Activated CD4-positive, alpha-beta T cell treated with anti-CD3 and anti-CD28 coated beads, Interleukin-10, Interleukin-2, amounts not matched to agents 100 ng/mL and 50 ng/mL, durations not matched to agents 16 hours and 8 hours (primary cell): ENCODE measurements around the gene CAMTA1.
"Not testable (repeated sequence)": the region's sequence is repeated elsewhere in the genome, so short reads cannot be mapped to it uniquely, and the experiment has no call there.

Source experiments
- DNase-seq: peaks from one replicate; pipeline ENCODE4 v3.0.0-alpha.2; 2020

Gene CAMTA1

DNA sequence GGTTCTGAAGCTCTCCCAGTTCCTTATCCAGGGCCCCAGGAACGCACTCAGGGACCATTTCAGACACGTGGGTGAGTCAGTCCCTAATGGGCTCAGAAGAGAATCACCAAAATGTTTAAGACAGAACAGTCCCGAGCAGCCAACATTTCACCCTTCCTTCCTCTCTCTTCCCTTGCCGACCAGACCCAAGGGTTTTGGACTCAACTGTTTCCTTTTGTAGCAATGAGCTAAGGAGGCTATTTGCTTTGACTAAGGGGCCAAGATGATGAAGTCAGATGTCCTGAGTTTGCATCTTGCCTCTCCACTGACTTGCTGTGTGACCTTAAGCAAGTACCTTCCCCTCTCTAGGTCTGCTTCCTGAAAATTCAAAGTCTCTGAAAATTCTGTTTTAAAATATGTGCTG is 513.5 kb downstream of the CAMTA1 start:
- DNase-seq: no peak

DNA sequence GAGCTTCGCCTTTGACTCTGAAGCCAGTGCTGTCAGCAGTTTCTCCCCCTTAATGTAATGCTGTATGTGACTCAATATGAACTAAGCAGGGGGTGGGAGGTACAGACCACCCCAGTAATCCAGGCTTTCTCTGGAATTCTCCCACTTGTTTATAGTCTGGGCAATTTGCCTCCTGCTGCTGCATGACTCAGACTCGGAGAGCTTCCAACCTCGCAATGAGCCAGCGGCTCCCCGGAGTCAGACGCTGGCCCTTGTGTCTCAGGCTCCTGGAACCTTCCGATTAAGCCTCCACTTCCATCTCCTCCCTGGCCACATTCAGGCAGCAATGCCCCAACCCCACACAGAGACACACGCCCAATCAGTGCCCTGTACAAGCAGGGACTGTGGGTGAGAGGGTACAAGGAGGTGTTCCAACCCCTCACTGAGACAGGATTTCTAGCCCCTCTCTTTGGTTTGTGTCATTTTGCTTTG is 514.1 kb downstream of the CAMTA1 start:
- DNase-seq: no peak

DNA sequence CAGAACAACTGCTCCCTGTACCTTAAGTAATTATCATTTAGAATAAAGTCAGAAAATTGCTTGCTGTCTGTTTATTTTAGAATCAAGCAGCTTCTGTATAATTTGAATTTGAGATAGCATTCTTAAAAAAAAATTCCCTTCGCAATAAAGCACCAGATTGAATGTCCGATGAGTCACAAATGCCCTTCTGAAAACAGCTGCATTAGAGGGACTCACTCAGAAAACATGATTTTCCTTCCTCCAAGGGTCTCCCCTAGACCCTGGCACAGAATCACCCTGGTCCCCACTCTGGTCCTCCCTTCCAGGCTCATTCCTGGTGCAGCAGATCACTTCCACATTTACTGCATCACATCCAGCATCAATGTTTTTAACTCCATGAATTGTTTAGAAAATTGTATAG is 514.7 kb downstream of the CAMTA1 start:
- no peak for DNase-seq

DNA sequence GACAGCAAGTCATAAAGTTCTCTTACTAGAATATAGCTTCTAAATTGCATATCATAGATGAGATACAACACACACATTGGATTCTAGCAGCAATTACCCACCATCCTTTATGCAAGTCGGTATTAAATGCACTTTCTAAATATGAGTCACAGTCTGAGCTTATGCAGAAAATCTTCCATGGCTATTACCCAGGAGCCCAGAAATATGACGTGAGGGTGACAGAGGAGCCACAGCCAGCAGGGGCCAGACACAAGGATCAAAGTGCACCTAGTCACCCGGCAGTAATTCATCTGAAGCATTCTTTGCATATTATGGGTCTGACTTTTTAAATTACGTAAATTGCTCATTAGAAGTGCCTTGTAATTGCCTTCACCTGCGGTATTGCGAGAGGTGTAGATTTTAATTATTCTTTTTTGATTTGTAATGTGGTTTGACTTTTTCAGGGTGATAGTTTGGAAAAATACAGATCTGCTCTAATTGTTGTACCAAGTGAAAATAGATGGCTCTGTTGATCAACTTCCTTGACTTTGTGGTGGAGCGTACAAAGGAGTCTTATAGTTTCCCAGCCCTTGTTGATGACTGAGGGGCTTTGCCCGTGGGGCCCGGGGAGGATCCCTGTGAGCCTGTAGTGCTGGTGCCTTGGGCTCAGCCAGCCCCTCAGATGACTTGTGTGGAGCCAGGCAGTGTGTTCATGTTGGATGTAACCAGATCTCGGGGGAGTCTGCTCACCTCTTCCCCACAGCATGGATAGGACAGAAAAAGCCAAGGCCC is 515.8 kb downstream of the CAMTA1 start:
- no peak for DNase-seq

DNA sequence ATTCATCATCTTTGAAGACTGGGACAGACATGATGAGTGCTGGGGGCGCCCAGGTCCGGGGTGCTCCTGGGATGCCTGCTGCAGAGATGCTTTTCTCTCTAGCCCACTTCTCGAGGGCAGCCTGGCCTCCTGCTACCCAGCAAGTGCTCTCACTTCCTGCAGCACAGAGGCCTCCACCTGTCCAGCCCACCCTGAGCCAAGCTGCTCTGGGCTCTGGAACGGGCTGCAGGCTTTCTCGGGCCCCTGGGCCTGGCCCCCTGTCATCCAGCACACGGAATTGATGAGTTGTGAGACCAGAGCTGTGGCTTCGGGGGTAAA is 516.4 kb downstream of the CAMTA1 start:
- DNase-seq: no peak

DNA sequence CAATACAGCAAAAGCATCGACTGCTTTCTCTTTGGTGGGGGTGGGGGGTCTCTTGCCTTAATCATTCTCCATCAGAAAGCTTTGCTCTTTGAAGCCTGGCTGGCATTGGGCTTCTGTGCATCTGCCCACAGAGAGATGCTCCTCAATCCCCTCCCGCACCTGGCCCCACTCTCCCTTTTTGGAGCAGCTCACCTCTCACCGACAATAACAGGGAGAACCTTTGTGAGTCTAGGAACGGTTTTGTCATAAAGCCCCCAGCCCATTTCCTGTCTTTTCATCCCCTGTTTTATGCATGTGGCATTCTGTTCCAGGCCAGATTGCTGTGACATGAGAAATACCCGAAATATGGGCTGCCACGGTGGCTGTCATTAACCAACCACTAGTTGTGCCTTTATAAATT is 516.9 kb downstream of the CAMTA1 start:
- no peak for DNase-seq

DNA sequence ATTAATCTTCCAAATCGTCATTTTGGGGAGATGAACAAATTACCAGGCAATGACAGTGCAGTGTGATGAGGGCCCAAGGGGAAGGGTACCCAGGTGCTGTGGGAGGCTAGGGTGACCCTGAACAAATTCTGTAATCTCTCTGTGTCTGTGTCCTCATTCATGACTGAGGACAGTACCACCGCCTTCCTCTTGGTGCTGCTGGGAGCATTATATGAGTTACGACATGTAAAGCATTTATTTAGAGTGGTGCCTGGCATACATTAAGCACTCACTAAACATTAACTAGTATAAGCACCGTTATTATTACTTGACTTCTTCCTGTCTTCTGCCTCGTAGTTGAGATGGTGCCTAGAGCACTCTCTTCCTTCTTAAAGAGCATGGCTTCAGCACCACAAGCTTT is 517.6 kb downstream of the CAMTA1 start:
- DNase-seq: no peak

DNA sequence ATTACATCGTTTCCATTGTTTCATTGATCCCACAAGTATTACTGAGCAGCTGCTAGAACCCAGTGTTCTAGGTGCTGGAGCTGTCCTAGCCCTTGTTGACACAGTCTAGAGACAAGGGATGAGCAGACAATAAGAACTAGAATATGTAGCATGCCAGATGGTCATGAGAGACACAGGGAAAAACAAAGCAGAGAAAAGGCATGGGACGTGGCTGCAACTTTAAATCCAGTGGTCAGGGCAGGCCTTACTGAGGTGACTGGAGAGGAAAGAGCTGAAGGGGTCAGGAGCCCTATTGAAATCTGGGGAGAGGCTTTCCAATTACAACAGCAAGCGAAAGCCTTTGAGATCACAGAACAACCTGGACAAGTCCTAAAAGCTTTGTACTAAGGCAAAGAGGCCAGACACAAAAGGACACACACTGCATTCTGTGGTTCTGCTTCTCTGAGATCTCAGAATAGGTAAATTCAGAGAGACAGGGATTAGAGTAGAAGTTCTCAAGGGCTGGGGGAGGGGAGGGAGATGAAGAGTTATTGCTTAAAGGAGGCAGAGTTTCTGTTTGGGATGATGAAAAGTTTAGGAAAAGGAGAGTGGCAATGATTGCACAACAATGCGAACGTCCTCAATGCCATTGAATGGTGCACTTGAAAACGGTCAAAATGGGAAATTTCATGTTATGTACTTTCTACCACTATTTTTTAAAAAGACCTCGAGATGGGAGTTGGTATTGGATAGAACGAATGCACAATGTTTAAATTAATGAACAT is 518.5 kb downstream of the CAMTA1 start:
- DNase-seq: no peak

DNA sequence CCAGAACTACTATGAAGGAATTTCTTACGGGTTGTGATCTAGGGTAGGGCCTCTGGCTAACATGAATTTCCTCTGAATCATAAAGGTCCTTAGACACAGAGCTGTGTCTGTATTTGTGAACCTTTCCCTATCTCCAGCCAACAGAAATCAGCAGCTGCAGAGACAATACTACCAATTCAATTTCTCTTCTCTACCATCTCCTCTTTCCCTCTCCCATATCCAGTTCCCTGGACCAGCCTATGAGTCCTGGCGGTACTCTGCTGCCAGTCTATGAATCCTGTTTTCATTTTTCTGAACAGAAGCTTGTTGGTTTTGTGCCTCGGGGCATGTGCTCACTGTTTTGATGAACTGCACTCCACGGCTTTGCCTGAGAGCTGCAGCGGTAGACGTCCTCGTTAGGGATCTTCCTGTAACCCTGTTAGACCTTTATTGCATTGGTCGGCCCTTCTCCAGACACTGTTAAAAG is 527.9 kb downstream of the CAMTA1 start:
- DNase-seq: no peak

DNA sequence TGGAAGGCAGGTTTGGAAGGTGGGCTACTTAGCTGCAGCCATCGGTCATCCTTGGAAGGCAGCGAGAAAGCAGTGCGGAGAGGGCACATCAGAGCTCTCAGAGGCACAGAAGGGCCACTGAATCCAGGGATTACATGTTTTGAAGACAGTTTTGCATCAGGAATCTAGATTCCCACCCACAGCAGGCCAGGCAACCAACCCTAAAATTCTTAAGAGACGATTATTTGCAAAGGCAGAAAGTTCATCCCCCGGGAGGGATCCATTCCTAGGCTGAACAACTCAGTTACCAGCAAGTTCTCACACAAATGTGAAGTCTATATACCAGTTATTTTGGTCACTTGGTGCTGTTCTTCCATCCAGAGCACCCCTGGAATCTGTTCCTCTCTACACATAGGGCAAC is 528.6 kb downstream of the CAMTA1 start:
- no peak for DNase-seq

DNA sequence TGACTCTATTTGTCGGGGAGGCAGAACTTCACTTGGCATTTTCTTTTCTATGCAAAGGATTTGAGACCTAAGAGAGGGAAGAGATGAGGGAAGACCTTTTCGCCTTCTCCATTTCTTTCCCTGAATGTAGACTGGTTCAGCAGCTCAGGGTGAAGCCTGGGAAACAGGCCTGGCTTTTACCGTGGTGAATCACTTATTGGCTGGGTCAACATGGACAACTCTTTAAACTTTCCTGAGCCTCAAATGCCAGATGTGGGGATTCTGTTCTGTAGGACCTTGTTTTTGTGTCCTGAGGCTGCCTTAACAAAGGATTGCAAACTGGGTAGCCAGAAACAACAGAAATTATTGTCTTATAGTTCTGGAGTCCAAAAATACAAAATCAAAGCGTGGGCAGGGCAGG is 530.1 kb downstream of the CAMTA1 start:
- no peak for DNase-seq

DNA sequence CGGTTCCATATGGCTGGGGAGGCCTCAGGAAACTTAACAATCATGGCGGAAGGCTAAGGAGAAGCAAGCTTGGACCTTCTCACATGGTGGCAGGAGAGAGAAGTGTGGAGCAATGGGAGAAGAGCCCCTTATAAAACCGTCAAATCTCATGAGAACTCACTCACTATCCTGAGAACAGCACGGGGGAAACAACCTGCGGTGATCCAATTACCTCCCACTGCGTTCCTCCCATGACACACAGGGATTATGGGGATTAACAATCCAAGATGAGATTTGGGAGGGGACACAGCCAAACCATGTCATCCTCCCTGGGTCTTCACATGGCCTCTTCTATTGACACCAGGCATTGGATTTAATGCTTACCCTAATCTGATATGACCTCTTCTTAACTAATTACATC is 530.7 kb downstream of the CAMTA1 start:
- no peak for DNase-seq

DNA sequence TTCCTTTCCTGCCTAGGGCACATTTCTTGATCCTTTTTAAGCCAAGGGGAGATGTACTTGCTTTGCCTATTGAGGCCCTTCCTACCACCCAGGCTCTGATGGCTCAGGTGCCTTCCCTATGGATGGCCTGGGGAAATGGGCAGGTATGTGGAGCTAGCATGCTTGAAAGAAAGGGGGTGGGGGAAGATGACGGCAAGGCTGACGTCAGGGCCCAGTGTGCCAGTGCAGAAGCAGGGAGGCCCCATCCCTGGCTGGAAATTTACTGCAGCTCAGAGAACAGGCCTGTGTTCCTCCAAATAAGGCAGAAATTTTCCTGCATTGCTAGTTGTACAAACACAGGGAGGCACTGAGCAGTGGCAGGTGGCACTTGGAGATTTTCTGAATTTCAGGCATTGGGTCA is 532.6 kb downstream of the CAMTA1 start:
- no peak for DNase-seq

DNA sequence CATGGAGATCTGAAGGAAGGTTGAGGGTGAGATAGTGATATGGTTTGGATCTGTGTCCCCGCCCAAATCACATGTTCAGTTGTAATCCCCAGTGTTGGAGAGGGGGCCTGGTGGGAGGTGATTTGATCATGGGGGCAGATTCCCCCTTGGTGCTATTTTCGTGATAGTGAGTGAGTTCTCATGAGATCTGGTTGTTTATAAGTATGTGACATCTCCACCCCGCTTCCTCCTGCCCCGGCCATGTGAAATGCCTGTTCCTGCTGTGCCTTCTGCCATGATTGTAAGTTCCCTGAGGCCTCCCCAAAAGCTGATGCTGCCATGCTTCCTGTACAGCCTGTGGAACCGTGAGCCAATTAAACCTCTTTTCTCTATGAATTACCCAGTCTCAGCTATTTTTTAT is 533.9 kb downstream of the CAMTA1 start:
- no peak for DNase-seq

DNA sequence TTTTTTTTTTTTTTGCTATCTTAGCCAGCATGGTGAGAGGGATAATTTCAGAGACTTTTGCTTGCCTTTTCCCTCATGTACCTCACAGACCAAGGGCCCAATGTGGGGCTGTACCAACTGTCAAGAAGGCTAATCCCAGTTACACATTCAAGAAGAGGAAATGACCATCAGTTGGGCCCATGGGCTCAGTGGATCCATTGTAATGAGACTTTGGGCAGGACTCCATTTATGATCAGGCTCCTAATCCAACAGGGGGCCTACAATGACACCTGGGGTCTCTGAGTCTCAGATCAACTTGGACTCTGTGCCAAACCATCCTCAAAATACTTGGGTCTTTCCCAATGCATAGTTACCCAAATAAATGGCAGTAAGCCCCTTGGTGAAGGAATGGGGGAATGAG is 535.4 kb downstream of the CAMTA1 start:
- no peak for DNase-seq

DNA sequence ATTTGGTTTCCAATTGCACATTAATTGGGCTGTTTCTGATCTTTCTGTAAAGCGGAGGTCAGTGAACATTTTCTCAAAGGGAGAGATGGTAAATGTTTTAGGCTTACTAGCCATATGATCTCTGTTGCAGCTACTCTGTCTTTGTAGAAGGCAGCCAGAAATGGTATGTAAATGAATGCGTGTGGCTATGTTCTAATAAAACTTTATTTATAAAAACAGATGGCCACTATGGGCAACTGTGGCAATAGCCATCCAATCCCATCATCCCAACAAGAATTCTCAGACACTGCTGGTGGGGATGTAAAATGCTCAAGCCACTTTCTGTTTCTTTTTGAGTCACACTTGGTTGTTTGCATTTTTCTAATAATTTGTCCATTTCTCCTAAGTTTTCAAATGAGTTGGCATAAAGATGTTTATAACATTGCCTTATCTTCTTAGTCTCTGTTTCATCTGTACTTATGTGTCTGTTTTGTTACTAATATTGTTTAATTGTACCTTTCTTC is 537.1 kb downstream of the CAMTA1 start:
- DNase-seq: no peak

DNA sequence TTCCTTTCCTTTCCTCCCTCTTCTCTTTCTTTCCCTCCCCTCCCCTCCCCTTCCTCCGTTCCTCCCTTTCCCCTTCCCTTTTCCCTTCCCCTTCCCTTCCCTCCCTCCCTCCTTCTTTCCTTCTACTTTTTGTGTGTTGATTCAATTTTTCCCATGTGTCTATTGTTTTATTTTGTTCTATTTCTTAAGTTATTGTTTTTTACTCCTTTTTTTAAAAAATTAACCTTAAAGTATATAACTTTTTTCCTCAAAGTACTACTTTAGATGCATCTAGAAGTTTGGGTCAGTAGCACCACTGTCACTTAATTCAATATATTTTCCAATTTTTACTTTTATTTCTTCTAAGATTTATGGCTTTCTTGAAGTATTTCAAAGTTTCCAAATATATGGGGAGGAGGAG is 537.7 kb downstream of the CAMTA1 start:
- DNase-seq: no peak

DNA sequence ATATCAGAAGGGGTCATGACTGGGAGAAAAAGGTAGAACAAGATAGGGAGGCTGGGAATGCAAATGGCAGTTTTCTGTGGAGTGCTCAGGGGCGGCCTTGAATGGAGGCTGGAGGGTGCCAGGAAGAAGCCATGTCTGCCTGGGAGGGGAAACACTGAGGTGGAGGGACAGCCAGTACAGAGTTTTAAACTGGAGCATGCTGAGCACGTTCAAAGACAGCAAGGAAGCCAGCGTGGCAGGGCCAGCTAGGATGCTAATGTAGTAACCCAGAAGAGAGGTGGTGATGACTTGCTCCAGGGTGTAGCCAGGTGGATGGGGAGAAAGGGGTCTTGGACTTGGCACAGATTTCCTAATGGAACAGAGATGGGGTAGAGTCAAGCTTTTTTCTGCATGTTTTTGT is 540.0 kb downstream of the CAMTA1 start:
- no peak for DNase-seq

DNA sequence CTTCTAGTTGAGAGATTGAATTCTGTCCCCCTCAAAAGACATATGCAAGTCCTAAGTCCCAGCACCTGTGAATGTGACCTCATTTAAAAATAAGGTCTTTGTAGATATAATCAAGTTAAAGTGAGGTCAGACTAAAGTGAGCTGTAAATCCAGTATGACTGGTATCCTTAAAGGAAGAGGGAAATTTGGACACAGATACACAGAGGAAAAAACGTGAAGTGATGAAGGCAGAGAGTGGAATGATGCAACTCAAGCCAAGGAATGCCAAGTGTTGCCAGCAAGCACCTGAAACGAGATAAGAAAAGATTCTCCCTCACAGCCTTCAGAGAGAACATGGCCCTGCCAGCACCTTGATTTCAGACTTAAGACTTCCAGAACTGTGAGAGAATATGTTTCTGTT is 541.1 kb downstream of the CAMTA1 start:
- no peak for DNase-seq

DNA sequence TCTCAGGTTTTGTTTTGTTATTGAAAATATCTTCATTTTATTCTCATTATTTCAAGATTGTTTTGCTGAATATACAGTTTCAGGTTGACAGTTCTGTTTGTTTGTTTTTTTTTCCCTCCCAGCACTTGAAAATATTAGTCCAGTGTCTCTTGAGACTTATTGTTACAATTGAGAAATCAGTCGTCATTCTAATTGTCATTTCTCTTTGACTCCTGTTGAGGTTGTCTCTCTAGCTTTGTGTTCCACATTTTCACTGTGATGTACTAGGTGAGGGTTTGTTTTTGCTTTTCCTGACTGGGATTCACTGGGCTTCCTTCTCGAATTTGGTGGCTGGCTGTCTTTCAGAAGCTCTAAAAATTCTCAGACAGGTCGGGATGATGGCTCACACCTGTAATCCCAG is 542.6 kb downstream of the CAMTA1 start:
- no peak for DNase-seq

DNA sequence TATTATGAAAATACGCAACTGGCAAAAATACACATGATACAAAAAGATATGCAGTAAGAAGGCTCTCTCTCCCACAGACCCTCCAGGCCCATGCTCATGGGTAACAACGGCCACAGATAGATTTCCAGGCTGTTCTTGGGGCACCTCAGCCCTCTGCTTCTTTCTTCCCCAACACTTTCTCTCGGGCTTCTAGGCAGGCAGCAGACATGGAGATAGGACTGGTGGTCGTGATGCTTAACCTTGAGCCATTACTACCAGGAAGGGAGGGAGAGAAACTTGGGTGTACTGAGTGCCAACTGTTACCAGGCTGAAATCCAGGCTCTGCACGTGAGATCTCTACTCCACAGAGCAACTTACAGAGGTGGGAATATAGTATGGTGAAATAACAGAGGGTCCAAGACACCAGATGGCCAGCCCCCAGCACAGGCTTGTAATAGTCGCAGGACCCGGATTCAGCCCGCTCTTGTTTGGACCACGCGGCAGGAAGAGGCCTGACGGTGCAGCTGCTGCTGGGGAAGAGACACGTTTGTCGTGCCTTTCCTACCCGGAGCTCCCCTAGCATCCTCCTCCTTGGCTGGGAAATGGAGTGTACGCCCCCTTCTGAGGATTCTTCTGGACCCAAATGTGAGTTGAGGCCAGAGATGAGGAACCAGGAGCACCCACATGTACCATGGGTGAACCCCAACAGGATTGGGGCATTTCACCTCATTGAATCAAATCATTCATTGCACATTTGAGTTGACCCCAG is 544.8 kb downstream of the CAMTA1 start:
- no peak for DNase-seq

DNA sequence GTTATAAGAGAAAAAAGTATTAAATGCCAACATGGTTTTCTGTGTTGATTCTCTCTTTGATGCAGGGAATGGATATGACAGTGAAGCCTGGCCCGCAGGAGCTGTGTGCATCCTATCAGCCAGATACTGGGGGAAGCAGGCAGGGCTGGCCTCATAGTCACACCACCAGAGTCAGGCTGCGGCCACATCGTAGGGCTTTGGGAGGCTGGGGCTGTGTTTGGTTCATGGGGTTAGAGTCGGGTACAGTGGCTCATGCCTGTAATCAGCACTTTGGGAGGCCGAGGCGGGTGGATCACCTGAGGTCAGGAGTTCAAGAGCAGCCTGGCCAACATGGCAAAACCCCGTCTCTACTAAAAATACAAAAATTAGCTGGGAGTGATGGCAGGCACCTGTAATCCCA is 545.5 kb downstream of the CAMTA1 start:
- DNase-seq: not testable (repeated sequence)

DNA sequence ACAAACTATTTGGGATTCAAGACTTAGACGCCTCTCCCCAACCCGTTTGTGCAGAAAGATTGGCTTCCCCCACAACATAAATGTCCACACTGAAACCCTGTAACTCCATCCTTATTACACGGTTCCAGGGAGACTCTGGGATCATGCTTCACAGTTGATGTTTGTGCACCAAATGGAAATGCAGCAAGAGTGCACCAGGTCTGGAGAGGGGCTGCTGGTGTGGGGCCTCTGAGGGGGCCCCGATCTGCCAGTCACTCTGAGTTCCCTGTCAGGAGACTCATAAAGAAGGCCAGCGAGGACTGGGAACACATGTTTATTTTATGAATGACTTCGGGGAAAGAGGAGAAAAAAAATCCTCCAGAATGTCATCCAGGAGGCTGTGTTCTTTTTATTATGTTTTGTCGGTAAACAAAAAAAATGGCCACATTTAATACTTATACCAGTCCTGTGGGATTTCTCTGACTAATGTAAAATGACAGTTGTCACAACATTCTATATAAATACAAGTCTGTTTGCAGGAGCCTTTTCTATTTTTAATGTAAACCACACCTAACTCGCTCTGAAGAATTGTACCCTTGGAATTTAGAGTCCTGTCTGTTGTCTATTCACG is 546.8 kb downstream of the CAMTA1 start:
- no peak for DNase-seq
